Head of caudate nucleus (tissue), 42 donors: ENCODE measurements around the gene MS4A13.
"Not testable (repeated sequence)": the region's sequence is repeated elsewhere in the genome, so short reads cannot be mapped to it uniquely, and the experiment has no call there.

Source experiments
- DNase-seq, 42 donors: peaks; one replicate each; pipeline versions ENCODE4 v3.0.0 to v3.0.0-alpha.2; 2020 to 2021; ENCODE audit warnings: mixed read lengths in 7 of 42
- intact Hi-C: fragments of 100-400 bp; cut with DNase I; formaldehyde crosslinking; loops from one replicate; pipeline ENCODE4 v1.15.0; 2022

The MS4A13 gene

DNA sequence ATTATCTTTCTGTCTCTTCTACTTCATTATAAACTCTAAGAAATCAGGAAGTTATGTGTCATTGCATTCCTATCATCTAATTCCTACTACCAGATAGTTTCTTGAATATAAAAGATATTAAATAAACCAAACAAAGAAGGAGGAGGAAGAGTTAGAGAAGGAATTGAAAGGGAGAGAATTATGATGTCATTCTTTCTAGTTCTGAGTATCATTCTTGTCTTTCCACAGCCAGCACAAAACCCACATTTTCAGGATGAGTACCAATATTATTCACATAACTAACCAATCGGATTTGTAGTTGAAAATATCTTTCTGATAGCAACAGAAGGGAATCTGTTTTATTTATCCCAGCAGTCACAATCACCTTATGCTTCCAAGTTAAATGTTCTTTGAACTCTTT lies 13.3 kb downstream of the MS4A13 start:
- intact Hi-C loops: no loop called here
- no peak for DNase-seq

DNA sequence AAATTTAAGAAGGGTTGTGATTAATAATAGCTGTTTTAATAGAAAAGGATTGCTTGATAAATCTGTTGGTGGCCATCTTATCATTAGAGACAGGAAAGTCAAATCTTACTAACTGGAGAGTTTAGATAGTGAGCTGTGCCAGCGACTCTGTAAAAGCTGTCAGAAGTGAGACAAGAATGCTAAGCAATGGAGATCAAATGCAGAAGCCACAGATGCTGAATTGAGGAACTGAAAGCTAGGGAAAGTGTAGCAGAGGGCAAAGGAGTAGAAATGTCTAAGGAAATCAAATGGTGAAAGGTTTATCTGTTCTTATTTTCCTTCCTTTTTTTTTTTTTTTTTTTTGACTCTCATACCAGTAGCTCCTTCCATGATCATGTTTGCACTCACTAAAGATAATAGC lies 13.7 kb downstream of the MS4A13 start:
- intact Hi-C loops: no loop called here
- peak in 3 of 42 donors; percentile 1 to 15 (median 4) for DNase-seq

- no peak for DNase-seq
- intact Hi-C loops: no loop called here
Observed at GRCh38 chr11:60530454-60531100, 15.4 kb downstream of the MS4A13 start.

GRCh38 chr11:60532383-60532782 lies 17.2 kb downstream of the MS4A13 start:
- DNase-seq, intact Hi-C loops: not testable (repeated sequence)

DNA sequence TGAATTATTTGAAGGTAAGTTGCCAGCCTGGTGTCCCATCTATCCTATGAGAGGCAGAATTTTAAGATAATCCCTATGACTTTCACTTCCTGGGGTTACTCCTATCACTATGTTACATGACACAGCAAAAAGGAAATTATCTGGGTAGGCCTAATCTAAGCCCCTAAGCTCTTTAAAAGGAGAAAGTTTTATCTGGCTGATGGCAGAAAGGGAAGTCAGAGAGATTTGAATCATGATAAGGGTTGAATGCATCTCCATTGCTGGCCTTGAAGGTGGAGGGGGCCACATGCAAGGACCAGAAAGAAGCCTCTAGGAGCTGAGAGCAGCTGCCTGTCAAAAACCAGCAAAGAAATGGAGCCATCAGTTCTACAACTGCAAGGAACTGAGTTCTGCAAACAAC lies 23.4 kb downstream of the MS4A13 start:
- DNase-seq, intact Hi-C loops: not testable (repeated sequence)

DNA sequence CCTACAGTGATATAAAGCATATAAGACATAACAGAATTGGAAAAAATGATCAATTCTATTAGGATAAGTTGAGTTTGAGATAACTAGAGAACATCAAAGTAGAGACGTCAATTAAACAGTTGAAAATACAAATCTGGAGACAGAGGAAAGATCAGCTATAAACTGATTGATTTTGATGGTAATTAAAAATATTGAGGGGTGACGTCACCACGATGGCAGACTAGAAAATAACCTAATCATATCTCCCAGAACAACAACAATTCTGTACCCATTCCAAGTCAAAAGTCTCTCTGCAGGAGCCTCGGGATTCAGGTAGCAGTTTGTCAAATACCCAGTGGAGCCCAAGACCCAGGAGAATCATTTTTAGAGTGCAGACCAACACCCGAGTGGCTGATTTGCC lies 28.9 kb downstream of the MS4A13 start:
- intact Hi-C loops: no loop called here
- DNase-seq: no peak

GRCh38 chr11:60561254-60561653 lies 46.1 kb downstream of the MS4A13 start:
- DNase-seq: no peak
- intact Hi-C loops: no loop called here

DNA sequence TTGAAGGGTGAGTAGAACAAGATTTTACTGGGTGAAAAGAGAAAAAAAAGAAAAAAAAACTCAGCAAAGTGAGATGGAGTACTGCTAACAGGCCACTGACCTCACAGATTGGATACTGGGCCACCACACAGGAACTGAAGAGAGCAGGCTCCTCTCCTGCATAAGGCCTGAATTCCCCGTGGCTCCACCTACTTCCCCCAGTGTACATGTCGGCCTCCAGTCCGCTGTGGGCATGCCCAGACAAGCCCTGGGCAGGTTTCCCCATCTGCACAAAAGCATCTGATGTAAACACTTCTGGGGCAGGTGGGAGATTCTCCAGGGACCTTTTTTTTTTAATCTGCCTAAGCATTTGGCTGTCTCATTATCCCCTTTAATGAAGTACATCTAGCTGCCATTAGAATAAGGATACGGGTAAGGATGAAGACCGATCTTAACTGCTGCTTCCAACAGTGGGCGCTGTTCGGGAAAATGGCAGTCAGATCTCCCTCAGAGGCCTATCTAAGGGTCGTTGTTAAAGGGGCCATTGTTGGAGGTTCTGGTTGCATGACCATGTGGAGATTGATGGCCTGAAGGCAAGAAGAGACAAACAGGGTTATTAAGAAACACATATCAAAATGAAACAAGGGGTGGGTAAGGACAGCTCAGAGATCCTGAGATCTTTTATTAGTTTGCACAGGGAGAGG lies 48.5 kb downstream of the MS4A13 start:
- DNase-seq: no peak
- intact Hi-C loops: no loop called here

DNA sequence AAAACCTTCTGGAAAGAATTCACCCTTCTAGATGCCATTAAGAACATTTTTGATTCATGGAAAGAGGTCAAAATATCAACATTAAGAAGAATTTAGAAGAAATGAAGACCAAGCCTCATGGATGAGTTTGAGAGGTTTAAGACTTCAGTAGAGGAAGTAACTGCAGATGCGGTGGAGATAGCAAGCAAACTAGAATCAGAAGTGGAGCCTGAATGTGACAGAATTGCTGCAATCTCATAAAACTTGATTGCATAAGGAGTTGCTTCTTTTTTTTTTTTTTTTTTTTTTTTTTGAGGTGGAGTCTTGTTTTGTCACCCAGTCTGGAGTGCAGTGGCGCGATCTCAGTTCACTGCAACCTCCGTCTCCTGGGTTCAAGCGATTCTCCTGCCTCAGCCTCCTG lies 51.6 kb downstream of the MS4A13 start:
- no peak for DNase-seq
- intact Hi-C loops: no loop called here

GRCh38 chr11:60570970-60571369 lies 55.8 kb downstream of the MS4A13 start:
- intact Hi-C loops: no loop called here
- no peak for DNase-seq

- DNase-seq: no peak
- intact Hi-C loops: no loop called here
Observed at GRCh38 chr11:60589611-60590010, 74.4 kb downstream of the MS4A13 start.
